Kidney epithelial cell (primary cell): ENCODE results near the gene PCYT2. TPM values are rescaled to one million over a fixed set of nuclear protein-coding genes. Genes with fewer than 3 reads are reported as not detected.

Source experiments
- DNase-seq: peaks from one replicate; pipeline ENCODE4 v3.0.0-alpha.2; 2010; ENCODE audit warnings: low read depth
- H3K27me3 ChIP-seq: 2 replicates; pipeline ENCODE4 v1.6.0; 2011; ENCODE audit warnings: low read length; ENCODE audit not compliant: control insufficient read depth, insufficient read depth
- H3K36me3 ChIP-seq: 2 replicates; pipeline ENCODE4 v1.5.1; 2011; ENCODE audit warnings: low read length; ENCODE audit not compliant: control insufficient read depth, insufficient read depth
- H3K4me3 ChIP-seq: 2 replicates; pipeline ENCODE4 v1.5.1; 2011; ENCODE audit warnings: low read depth, mild to moderate bottlenecking, control low read depth, low read length
- CTCF ChIP-seq: IDR thresholded peaks from 2 replicates; pipeline ENCODE4 v1.5.1; 2011; ENCODE audit warnings: mild to moderate bottlenecking, moderate library complexity, low read length, control low read depth, inconsistent platforms; ENCODE audit not compliant: insufficient read depth, poor library complexity, severe bottlenecking
- total RNA-seq: library from RNA; depleted of rRNA; stranded (reverse); fragments of >200 nt; gene quantifications from 2 replicates; pipeline ENCODE4 v1.2.3, GENCODE V29; 2015

The PCYT2 gene
- total RNA-seq, 1 donor from 2014 or later, result 30.4 TPM

- no peak overlapping the region for H3K4me3 ChIP-seq
- peaks cover 3% of the 10 kb centered on the region for H3K36me3 ChIP-seq
- no peaks in the 10 kb centered on the region for H3K27me3 ChIP-seq
- TF ChIP-seq CTCF, result no peak
- no peak for DNase-seq
These were observed 43.1 kb downstream of the PCYT2 start for GRCh38 chr17:81867991-81868673.

- no peak for DNase-seq
- no peak for TF ChIP-seq CTCF
- Histone ChIP-seq H3K36me3 (peaks cover 3% of the 10 kb centered on the region), H3K27me3 (no peaks in the 10 kb centered on the region), H3K4me3 (no peak overlapping the region)
These were observed 43.8 kb downstream of the PCYT2 start for GRCh38 chr17:81867170-81867990.

GRCh38 chr17:81866440-81867169 is 44.6 kb downstream of the PCYT2 start:
- H3K4me3 ChIP-seq, result no peak overlapping the region
- no peak for DNase-seq
- peaks cover 3% of the 10 kb centered on the region for H3K36me3 ChIP-seq
- H3K27me3 ChIP-seq, result no peaks in the 10 kb centered on the region
- no peak for TF ChIP-seq CTCF

GRCh38 chr17:81865733-81866439 is 45.3 kb downstream of the PCYT2 start:
- Histone ChIP-seq H3K27me3 (no peaks in the 10 kb centered on the region), H3K4me3 (no peak overlapping the region), H3K36me3 (peaks cover 3% of the 10 kb centered on the region)
- TF ChIP-seq CTCF, result no peak
- no peak for DNase-seq

GRCh38 chr17:81865358-81865732 is 45.9 kb downstream of the PCYT2 start:
- Histone ChIP-seq H3K4me3 (no peak overlapping the region), H3K27me3 (no peaks in the 10 kb centered on the region), H3K36me3 (peaks cover 3% of the 10 kb centered on the region)
- DNase-seq, result no peak
- TF ChIP-seq CTCF, result no peak
